Fibroblast of mammary gland (primary cell): Measurements from ENCODE around the gene CROCC2.

ENCODE experiments used
- DNase-seq: peaks from one replicate; pipeline ENCODE4 v3.0.0-alpha.2; 2010; ENCODE audit warnings: low read depth
- H3K4me3 ChIP-seq: 2 replicates; pipeline ENCODE4 v1.5.1; 2011; ENCODE audit warnings: low read depth, mild to moderate bottlenecking, low read length, moderate library complexity; ENCODE audit not compliant: control insufficient read depth
- TF ChIP-seq, protein P1 (sequence below): conservative IDR thresholded peaks from 2 replicates; pipeline ENCODE4 v1.5.1; 2011; ENCODE audit warnings: low read depth, low read length, inconsistent platforms; ENCODE audit not compliant: control insufficient read depth, insufficient read depth

Gene CROCC2

DNA sequence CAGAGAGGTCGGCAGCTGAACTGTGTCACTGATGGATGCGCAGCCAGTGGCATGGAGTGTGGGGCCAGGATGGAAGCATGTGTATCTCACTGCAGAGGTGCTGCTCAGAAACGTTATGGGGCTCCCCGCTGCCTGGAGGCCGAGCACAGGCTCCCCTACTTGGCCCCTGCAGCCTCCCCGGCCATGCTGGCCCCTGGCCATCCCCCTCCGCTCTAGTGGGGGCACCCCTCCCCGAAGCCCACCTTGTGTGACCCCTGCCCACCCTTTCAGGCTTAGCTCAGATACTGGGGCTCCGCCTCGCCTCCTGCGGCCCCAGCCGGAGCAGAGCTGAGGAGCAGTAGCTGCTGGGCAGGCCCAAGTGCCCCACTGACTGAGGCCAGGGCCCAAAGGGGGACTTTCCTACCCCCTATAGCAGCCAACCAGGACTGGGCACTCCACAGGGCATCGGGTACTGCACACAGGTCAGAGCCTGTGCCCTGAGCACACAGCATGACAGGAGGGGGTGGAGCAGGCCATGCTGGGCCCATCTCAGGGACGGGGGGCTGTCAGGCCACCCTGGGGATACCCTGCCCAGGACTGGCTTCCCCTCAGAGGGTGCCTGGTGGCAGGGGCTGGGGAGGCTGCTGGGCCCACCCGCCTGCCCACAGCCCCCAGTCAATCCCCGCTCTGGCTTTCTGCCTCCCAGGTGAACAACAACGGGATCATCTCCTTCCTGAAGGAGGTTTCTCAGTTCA is 123.6 kb downstream of the CROCC2 start:
- no peak overlapping the region for H3K4me3 ChIP-seq
- DNase-seq = no peak
- TF ChIP-seq, protein P1, sequence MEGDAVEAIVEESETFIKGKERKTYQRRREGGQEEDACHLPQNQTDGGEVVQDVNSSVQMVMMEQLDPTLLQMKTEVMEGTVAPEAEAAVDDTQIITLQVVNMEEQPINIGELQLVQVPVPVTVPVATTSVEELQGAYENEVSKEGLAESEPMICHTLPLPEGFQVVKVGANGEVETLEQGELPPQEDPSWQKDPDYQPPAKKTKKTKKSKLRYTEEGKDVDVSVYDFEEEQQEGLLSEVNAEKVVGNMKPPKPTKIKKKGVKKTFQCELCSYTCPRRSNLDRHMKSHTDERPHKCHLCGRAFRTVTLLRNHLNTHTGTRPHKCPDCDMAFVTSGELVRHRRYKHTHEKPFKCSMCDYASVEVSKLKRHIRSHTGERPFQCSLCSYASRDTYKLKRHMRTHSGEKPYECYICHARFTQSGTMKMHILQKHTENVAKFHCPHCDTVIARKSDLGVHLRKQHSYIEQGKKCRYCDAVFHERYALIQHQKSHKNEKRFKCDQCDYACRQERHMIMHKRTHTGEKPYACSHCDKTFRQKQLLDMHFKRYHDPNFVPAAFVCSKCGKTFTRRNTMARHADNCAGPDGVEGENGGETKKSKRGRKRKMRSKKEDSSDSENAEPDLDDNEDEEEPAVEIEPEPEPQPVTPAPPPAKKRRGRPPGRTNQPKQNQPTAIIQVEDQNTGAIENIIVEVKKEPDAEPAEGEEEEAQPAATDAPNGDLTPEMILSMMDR = no peak

DNA sequence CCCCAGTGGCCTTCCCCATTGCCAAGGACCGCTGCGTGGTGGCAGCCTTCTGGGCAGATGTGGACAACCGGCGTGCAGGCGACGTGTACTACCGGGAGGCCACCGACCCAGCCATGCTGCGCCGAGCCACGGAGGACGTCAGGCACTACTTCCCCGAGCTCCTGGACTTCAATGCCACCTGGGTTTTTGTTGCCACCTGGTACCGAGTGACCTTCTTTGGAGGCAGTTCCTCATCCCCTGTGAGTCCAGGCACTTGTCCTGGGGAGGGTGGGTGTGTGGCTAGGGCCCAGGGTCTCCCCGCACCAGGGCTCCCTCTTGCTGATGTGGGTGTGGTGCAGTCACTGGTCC is 124.2 kb downstream of the CROCC2 start:
- H3K4me3 ChIP-seq = no peak overlapping the region
- no peak for DNase-seq
- TF ChIP-seq, protein P1 = no peak

DNA sequence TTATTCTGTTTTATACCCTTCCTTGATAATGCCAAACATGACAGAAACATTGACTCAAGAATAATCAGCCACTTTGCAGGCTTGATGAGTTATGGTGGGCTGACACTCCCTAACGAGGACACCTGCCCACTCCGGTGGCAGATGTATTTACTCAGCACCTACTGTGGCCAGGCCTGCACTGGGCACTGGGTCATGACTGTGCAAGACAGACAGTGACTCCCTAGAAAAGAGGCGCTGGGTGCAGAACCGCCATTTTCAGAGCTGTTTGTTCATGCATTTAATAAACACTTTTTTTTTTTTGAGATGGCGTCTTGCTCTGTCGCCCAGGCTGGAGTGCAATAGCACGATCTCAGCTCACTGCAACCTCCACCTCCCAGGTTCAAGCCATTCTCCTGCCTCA is 124.7 kb downstream of the CROCC2 start:
- H3K4me3 ChIP-seq = no peak overlapping the region
- DNase-seq = no peak

DNA sequence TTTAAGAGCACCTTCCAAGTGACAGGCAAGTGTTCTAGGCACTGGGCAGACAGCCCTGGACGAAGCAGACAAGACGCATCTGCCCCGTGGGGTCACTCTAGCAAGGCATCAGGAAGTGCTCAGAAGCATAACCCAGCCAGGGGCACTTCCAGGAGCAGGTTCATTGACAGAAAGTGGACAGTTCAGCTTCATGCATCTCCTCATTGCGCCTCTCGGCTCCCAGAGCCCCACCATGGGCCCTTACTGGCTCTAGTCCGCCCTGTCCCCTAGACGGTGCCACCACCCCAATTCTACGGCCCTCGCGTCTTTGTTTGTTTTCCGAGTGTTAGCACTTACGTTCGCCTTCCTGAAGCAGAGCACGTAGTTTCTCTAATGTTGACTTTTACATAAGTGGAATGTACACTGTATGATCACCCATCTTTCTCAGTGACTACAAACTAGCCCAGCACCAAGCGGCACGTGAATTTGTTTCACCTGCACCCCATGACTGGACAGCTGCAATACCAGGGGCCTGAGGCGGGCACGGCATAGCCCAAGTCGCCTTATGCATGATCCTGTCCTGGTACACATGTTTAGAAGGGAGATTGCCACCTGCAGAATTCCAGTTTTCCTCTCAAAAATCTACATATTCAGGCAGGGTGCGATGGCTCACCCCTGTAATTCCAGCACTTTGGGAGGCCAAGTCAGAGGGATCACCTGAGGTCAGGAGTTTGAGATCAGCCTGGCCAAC is 125.5 kb downstream of the CROCC2 start:
- H3K4me3 ChIP-seq = no peak overlapping the region
- no peak for DNase-seq
- TF ChIP-seq, protein P1 = no peak

More for the DNA sequence above, 124.7 kb downstream of the CROCC2 start:
- TF ChIP-seq, protein P1 = no peak

DNA sequence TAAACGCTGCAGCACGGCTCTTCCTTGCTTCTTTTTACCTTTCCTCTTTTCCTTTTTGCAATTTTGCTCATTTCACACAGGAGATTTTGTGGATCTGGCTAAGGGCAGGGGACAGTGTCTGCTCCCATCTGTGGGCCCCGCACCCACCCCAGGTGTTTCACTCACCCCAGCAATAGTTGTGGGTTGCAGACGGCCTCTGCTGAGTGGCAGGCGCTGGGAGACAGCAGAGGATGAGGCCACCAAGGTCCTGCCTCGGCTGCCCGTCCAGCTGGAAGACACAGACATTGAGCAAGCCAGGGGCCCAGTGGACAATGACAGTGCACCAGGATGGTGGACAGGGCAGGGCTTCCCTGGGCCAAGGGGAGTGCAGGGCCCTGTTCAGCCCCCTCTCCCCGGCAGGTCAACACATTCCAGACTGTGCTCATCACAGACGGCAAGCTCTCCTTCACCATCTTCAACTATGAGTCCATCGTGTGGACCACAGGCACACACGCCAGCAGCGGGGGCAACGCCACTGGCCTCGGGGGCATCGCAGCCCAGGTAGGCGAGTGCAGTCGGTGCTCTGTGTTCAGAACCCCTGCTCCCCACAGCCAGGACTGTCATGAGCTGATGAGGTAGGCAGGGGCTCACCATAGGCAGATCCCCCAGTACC is 127.3 kb downstream of the CROCC2 start:
- no peak overlapping the region for H3K4me3 ChIP-seq
- no peak for DNase-seq
- TF ChIP-seq, protein P1 = no peak

DNA sequence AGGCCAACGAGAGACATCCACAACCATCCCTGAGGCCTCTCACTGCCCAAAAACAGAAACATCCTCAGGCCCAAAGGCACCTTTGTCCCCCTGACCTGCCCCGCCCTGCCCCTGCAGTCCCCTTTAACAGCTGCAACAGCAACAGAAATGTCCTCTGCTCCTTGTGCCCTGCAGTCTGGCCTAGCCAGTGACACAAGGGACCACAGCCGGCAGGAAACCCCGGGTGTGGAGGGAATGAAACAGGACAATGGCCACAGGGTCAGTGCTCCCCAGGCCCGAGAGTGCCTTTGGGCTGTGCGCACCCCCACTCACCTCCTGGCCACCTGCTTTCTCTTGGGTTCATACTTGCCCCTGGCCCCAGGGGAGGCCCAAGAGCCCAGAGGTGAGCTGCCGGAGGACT is 127.9 kb downstream of the CROCC2 start:
- TF ChIP-seq, protein P1 = no peak
- H3K4me3 ChIP-seq = no peak overlapping the region
- no peak for DNase-seq
